ENCODE results near the gene SSRP1. TPM values are rescaled to one million over a fixed set of nuclear protein-coding genes. Genes with fewer than 3 reads are reported as not detected.

Gene SSRP1
- total and polyA plus RNA-seq, 2 experiments from 2014 or later: 205 to 216 TPM

DNA sequence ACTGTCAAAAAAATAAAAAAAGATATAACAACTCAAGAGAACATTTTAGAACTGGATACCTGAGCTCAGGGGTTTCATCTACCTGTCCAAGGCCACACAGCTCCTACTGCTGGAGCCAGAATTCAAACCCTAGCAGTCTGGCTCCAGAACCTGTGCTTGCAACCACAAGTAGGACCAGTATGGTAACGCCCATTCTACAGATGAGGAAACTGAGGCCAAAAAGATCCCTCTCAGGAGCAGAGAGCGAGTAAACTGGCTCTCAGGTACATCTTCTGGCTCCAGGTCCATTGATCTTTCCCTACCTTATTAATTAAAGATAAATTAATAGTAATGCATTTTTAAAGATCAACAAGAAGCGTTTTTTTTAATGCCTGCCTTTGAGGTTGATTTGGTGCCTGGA lies 21.6 kb upstream of the SSRP1 start:
- no peaks in the 10 kb centered on the region for H3K79me2 ChIP-seq (replicated peaks; ENCODE audit: insufficient read depth)
- peaks cover 11% of the 10 kb centered on the region; the same call in 1 of the 2 replicates for H3K4me1 ChIP-seq (ENCODE audit: insufficient read depth)
- no peak for ATAC-seq
- no peaks in the 10 kb centered on the region for H3K36me3 Mint-ChIP-seq (ENCODE audit: low read depth)
- H3K4me3 Mint-ChIP-seq: no peak overlapping the region
- no peaks in the 10 kb centered on the region for H3K9me2 ChIP-seq (ENCODE audit: insufficient read depth)
- H3K4me1 Mint-ChIP-seq: peaks cover 10% of the 10 kb centered on the region; the same call in 2 of the 3 replicates
- no peak overlapping the region for H2AFZ ChIP-seq
- TF ChIP-seq ZNF114 (CRISPR knock-in tag; IDR thresholded peaks at IDR 0.05) (no peak), ZNF331 (CRISPR knock-in tag; IDR thresholded peaks at IDR 0.05; ENCODE audit: low read depth) (no peak), ETS1 (IDR thresholded peaks at IDR 0.05) (no peak)
- H3K27ac ChIP-seq (ENCODE audit: low read depth): no peak overlapping the region
- no peaks in the 10 kb centered on the region for H3K36me3 ChIP-seq (ENCODE audit: insufficient read depth)
- no peaks in the 10 kb centered on the region for H3F3A ChIP-seq (replicated peaks; ENCODE audit: low read depth)
- H4K20me1 ChIP-seq (replicated peaks; ENCODE audit: insufficient read depth): no peaks in the 10 kb centered on the region
- H3K27me3 ChIP-seq (ENCODE audit: insufficient read depth): no peaks in the 10 kb centered on the region
- H3K27me3 Mint-ChIP-seq (ENCODE audit: insufficient read depth, low read depth, poor library complexity): peaks cover 3% of the 10 kb centered on the region
- no peak overlapping the region for H3K4me3 ChIP-seq
- no peak overlapping the region for H3K27ac Mint-ChIP-seq
- H3K4me2 ChIP-seq: no peak overlapping the region
- no peak for DNase-seq (ENCODE audit: low spot score)
- no peaks in the 10 kb centered on the region for H3K9me3 Mint-ChIP-seq

DNA sequence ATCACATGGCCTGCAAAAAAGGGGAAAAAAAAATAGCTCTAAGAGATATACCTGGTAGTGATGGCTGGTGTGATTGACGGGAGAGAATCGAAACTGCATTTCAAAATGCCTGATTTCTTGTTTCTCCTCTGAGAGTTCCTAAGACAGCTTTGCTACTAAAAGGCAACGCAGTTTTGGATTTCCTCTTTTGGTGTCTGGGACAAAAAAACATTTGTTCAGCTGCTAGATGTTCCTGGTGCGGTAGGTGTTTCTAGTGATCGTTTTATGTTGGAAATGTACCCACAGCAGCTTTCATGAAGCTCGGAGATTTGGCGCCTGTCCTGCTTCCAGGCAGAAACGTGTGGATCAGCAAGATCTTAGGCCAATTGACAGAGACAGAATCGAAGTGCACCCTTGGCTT lies 20.6 kb upstream of the SSRP1 start:
- Histone ChIP-seq H3F3A (replicated peaks; ENCODE audit: low read depth) (0 out of 2 replicates have a peak, but pooled peaks cover under 1% of the 10 kb centered on the region), H3K36me3 (ENCODE audit: insufficient read depth) (no peaks in the 10 kb centered on the region), H3K9me2 (ENCODE audit: insufficient read depth) (no peaks in the 10 kb centered on the region), H4K20me1 (replicated peaks; ENCODE audit: insufficient read depth) (no peaks in the 10 kb centered on the region), H3K4me3 (no peak overlapping the region), H3K4me2 (no peak overlapping the region), H2AFZ (no peak overlapping the region), H3K4me1 (ENCODE audit: insufficient read depth) (peaks cover 11% of the 10 kb centered on the region; the same call in 1 of the 2 replicates), H3K27me3 (ENCODE audit: insufficient read depth) (no peaks in the 10 kb centered on the region), H3K27ac (ENCODE audit: low read depth) (no peak overlapping the region), H3K79me2 (replicated peaks; ENCODE audit: insufficient read depth) (no peaks in the 10 kb centered on the region)
- no peak for ATAC-seq
- Mint-ChIP-seq H3K4me1 (peaks cover 10% of the 10 kb centered on the region; the same call in 2 of the 3 replicates), H3K36me3 (ENCODE audit: low read depth) (no peaks in the 10 kb centered on the region; the same call in 2 of the 3 replicates), H3K4me3 (no peak overlapping the region), H3K27me3 (ENCODE audit: insufficient read depth, low read depth, poor library complexity) (peaks cover 3% of the 10 kb centered on the region), H3K27ac (no peak overlapping the region), H3K9me3 (peaks cover 4% of the 10 kb centered on the region)
- DNase-seq (ENCODE audit: low spot score): no peak
- TF ChIP-seq, protein P1, sequence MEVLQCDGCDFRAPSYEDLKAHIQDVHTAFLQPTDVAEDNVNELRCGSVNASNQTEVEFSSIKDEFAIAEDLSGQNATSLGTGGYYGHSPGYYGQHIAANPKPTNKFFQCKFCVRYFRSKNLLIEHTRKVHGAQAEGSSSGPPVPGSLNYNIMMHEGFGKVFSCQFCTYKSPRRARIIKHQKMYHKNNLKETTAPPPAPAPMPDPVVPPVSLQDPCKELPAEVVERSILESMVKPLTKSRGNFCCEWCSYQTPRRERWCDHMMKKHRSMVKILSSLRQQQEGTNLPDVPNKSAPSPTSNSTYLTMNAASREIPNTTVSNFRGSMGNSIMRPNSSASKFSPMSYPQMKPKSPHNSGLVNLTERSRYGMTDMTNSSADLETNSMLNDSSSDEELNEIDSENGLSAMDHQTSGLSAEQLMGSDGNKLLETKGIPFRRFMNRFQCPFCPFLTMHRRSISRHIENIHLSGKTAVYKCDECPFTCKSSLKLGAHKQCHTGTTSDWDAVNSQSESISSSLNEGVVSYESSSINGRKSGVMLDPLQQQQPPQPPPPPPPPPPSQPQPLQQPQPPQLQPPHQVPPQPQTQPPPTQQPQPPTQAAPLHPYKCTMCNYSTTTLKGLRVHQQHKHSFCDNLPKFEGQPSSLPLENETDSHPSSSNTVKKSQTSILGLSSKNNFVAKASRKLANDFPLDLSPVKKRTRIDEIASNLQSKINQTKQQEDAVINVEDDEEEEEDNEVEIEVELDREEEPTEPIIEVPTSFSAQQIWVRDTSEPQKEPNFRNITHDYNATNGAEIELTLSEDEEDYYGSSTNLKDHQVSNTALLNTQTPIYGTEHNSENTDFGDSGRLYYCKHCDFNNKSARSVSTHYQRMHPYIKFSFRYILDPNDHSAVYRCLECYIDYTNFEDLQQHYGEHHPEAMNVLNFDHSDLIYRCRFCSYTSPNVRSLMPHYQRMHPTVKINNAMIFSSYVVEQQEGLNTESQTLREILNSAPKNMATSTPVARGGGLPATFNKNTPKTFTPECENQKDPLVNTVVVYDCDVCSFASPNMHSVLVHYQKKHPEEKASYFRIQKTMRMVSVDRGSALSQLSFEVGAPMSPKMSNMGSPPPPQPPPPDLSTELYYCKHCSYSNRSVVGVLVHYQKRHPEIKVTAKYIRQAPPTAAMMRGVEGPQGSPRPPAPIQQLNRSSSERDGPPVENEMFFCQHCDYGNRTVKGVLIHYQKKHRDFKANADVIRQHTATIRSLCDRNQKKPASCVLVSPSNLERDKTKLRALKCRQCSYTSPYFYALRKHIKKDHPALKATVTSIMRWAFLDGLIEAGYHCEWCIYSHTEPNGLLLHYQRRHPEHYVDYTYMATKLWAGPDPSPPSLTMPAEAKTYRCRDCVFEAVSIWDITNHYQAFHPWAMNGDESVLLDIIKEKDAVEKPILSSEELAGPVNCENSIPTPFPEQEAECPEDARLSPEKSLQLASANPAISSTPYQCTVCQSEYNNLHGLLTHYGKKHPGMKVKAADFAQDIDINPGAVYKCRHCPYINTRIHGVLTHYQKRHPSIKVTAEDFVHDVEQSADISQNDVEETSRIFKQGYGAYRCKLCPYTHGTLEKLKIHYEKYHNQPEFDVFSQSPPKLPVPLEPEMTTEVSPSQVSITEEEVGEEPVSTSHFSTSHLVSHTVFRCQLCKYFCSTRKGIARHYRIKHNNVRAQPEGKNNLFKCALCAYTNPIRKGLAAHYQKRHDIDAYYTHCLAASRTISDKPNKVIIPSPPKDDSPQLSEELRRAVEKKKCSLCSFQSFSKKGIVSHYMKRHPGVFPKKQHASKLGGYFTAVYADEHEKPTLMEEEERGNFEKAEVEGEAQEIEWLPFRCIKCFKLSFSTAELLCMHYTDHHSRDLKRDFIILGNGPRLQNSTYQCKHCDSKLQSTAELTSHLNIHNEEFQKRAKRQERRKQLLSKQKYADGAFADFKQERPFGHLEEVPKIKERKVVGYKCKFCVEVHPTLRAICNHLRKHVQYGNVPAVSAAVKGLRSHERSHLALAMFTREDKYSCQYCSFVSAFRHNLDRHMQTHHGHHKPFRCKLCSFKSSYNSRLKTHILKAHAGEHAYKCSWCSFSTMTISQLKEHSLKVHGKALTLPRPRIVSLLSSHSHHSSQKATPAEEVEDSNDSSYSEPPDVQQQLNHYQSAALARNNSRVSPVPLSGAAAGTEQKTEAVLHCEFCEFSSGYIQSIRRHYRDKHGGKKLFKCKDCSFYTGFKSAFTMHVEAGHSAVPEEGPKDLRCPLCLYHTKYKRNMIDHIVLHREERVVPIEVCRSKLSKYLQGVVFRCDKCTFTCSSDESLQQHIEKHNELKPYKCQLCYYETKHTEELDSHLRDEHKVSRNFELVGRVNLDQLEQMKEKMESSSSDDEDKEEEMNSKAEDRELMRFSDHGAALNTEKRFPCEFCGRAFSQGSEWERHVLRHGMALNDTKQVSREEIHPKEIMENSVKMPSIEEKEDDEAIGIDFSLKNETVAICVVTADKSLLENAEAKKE (CRISPR knock-in tag; IDR thresholded peaks at IDR 0.05): no peak
- no peak for TF ChIP-seq POLR2AphosphoS5 (IDR thresholded peaks at IDR 0.05; ENCODE audit: low read depth)
- no peak for TF ChIP-seq NANOG (IDR thresholded peaks at IDR 0.05; ENCODE audit: borderline replicate concordance)
- TF ChIP-seq, protein P2, sequence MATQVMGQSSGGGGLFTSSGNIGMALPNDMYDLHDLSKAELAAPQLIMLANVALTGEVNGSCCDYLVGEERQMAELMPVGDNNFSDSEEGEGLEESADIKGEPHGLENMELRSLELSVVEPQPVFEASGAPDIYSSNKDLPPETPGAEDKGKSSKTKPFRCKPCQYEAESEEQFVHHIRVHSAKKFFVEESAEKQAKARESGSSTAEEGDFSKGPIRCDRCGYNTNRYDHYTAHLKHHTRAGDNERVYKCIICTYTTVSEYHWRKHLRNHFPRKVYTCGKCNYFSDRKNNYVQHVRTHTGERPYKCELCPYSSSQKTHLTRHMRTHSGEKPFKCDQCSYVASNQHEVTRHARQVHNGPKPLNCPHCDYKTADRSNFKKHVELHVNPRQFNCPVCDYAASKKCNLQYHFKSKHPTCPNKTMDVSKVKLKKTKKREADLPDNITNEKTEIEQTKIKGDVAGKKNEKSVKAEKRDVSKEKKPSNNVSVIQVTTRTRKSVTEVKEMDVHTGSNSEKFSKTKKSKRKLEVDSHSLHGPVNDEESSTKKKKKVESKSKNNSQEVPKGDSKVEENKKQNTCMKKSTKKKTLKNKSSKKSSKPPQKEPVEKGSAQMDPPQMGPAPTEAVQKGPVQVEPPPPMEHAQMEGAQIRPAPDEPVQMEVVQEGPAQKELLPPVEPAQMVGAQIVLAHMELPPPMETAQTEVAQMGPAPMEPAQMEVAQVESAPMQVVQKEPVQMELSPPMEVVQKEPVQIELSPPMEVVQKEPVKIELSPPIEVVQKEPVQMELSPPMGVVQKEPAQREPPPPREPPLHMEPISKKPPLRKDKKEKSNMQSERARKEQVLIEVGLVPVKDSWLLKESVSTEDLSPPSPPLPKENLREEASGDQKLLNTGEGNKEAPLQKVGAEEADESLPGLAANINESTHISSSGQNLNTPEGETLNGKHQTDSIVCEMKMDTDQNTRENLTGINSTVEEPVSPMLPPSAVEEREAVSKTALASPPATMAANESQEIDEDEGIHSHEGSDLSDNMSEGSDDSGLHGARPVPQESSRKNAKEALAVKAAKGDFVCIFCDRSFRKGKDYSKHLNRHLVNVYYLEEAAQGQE (IDR thresholded peaks at IDR 0.05; ENCODE audit: unreplicated experiment): no peak
- no peak for TF ChIP-seq EZH2phosphoT487 (IDR thresholded peaks at IDR 0.05; ENCODE audit: unreplicated experiment)
- no peak for TF ChIP-seq EZH2 (IDR thresholded peaks at IDR 0.05; ENCODE audit: low read depth, unreplicated experiment)
- no peak for TF ChIP-seq STAT1 (IDR thresholded peaks at IDR 0.05; ENCODE audit: unreplicated experiment)
